Stimulated activated CD4-positive, alpha-beta T cell treated with anti-CD3 and anti-CD28 coated beads, Interleukin-4, amount 100 ng/mL, for 4 hours (primary cell): ENCODE data around the gene LAMA5.

ENCODE experiments used
- DNase-seq, 2 experiments: peaks; one replicate each; pipeline ENCODE4 v3.0.0-alpha.2; 2020

Gene LAMA5

DNA sequence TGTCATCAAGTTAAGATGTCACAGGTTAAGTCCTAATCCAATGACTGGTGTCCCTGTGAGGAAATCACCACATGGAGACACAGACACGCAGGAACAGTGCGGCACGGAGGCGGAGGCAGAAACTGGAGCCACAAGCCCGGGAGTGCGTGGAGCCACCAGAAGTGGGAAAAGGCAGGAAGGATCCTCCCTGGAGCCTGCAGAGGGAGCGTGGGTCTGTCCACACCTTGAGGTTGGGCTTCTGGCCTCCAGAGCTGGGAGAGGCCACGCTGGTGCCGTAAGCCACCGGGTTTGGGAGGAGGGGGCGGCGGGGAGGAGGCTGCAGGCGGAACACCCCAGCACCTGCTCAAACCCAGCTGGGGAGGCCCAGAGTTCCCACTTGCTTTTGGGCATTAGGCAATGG, 36.2 kb upstream of the LAMA5 start:
- DNase-seq, result no peak

DNA sequence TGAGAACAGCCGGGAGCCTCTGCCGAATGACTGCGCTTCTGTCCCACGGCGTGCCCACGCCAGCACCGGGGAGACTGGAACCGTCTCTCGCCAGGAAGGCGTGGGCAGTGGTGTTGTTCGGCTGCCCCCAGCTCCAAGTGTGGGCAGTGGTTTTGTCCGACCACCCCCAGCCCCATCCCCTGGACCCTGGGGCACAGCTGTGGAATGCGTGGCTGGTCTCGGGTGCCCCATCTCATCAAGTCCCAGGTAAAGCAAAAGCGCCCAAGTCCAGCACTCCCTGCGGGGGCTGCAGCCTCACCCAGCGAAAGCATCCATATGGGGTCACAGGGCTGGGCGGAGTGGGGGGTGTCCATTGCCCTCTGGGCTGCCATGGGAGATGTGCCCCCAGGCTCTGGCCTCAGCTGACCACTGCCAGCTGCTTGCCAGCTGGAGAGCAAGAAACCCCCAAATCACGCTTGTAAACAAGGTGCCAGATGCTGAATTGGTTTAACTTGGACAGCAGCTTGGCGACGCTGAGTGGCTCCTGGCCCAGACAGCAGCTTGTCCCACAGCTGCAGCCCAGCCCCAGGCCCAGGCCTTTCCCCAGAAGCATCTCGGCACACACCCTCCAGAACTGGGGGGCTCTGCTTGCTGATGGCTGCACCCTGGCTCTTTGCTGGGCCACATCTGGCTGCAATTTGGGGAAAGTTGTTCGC, 35.5 kb upstream of the LAMA5 start:
- DNase-seq, result no peak

DNA sequence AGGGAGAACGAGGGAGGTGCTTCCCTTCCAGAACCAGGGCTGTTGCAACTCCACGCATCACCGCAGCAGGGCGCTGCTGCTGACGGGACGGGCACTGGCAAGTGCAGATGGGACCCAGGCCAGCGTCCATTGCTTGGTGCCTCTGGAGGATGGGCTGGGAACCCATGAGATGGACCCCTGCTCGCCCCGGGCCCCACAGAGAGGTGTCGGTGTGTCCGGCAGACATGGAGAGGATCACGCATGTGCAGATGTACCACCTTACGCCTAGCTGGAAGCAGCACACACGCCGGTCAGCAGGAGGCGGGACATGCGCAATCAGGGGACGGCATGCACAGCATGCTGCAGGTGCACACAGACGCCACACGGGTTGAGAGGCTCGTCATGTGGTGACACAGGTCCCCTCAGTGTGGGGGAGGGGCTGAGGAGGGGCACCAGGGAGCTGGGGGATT, 34.2 kb upstream of the LAMA5 start:
- no peak for DNase-seq

DNA sequence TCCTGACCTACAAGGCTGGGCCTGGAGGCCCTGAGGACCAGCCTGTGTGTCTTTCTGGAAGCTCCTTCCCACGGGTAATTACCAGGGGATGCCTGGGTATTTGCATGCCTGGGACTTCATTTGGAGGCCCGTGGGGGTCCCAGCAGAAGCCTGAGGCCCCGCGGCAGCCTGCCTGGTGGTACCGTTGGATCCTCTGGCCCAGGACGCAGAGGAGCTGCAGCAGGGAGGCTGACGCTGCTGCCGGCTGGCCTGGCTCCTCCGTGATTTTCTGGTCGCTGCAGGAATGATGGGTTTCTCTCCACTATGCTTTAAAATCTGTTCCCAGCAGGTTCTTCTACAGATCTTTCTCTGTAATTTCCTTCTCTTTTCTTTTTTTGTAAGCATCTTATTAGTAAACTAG, 33.4 kb upstream of the LAMA5 start:
- no peak for DNase-seq

DNA sequence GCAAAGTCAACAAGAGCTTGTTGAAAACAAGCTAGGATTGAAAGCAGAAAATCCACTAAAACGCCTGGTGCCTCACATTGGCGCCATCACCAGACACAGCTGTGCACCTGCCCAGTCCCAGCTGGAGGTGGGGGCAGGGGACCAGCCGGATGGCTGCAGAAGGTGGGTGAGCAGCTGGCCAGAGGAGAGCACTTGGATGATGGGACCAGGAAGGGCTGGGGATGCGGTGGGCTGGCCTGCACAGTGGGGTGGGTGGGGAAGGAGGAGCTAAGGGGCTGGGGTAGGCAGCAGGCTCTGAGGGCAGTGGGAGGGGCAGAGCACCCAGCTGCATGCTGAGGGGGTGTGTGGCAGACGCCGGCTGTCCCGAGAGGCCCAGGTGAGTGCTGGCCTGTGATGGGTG, 32.9 kb upstream of the LAMA5 start:
- DNase-seq, result no peak

DNA sequence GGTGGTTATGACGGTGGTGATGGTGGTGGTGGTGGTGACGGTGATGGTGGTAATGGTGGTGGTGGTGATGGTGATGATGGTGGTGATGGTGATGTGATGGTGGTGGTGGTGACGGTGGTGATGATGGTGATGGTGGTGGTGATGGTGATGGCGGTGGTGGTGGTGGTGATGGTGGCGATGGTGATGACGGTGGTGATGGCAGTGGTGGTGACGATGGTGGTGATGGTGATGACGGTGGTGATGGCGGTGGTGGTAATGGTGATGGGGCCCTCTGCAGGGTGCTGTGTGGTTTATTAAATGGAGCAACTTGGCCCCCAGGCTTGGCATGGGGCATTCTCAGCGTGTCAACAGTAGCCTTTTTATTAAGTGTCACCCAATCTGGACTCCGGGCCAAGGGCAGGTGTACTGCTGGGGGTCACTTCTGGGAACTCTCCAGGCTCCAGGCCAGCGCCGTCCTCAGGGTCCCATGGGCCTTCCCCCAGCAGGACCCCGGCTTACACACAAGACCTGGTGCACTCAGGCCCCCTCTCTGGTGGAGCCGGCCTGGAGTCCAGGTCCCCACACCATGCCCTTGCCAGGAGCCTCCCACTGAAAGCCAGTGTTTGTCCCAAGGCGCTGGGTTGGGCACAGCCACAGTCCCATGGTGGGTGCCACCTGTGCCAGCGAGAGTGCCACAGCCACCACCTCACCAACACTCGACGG, 31.2 kb upstream of the LAMA5 start:
- DNase-seq, result no peak

DNA sequence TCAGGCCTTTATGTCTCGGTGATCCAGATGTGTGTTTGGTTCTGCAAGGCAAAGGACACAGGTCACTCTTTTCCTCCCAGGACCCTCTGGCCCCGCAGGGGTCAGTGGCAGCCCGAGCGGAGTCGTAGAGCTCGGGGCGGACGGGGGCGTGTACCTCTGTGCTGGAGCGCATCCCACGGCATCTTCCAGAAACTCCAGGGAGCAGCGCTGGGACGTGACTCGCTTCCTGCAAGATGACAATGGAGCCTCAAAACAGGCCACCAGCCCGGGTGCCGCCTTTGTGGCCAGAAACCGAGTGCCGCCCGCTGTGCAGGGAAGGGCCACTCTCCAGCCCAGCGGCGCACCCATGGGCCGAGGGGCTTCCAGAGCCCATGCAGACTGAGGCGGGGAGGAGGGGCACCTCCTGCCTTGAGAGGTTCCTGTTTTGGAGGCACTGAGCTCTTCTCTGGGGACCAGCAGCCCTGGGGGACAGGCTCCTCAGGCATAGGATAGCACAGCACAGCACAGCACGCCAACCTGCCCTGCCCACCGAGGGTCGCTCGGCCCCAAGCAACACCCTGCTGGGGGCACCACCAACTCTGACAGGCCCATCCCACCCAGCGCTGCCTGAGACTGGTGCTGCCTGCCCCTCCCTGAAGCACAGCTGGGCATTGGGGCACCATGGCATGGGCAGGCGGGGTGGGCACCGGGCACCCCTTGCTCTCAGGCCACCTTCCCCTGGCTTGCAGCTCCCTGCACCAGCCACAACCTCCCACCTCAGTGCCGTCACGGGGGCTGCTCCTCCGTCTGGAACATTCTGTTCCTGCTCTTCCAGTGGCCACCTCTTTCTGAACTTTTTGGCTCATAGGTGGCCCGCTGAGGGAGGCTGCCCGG, 29.5 kb upstream of the LAMA5 start:
- no peak for DNase-seq

DNA sequence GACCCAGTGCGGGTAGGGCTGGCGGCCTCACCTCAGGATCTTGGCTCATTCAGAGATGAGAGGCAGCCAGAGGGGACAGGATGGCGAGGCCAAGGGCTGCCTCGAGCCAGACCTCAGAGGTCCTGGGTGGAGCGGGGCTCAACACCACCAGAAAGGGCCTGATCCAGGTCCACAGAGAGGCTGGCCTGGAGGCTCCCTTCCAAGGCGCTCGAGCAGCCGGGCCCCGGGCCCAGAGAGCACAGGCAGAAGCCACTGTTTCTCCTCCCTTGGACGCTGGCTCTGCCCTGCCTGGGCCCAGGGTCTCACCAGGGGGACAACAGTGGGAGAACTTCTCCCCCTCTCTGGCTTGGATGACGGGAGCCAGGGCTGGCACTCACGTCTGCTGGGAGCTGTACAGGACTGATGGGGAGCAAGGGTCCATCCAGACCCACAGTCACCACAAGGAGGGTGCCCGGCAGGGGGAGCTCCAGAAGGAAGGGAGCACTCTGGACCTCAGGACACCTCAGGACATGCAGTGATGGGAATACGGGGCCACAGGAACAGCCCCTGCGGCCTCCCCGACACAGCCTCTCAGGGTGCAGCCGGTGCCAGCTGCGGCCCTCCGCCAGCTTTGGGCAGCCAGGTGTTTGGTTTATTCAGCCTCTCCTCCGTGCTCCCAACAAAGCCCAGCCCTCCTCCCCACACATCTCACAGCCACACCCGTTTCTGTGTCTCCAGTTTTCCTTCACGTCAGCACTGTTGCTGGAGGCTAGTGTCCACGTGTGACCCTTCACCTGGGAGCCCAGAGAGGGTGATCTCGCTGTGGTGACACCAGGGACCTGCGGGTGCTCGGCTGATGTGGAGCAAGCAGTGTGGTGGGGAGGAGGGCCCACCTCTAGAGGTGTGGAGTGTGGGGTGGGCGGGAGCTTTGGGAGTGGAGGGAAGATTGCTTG, 28.5 kb upstream of the LAMA5 start:
- no peak for DNase-seq

DNA sequence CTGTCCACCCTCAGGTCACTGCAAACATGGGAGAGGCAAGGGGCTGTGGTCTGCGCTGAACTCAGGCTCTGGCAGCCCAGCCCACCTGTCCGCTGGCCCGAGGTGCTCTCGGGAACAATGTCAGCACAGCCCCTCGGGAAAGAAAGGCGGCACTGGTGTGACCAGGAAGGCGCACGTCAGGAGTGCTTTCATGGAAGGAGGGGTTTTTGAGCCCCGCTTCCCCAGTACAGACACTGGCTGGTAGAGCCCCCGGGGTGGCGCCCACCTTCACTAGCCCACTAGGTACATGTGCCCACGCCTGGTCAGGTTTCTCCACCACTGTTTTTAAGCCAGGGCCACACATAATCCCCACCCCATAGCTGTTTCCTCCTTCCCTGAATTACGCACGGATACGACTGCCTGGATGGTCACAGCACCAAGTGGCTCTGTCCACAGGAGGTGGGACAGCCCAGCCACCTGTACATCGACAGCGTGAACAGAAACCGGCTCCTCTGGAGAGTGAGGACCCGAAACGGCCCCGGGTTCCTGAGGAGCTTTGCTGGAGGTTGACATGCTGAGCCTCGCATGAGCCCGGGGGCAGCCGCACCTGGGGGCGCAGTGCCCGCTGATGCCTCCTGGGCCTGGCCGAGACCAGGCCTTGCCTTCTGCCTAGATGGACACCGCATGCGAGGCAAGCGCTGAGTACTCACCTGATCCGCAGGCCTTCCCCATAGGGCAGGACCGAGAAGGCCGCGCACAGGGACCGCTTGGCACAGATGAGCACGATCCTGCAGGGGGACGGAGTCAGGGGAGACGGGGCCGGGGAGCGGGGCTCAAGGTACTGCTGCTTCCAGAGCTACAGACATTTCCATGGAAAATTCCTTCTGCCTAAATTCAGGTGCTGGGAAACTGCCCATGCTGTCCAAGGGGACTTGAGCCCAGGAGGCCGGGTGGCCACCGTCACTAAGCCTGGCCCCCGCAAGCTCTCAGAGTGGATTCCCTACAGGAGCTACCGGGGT, 27.4 kb upstream of the LAMA5 start:
- DNase-seq, result no peak

DNA sequence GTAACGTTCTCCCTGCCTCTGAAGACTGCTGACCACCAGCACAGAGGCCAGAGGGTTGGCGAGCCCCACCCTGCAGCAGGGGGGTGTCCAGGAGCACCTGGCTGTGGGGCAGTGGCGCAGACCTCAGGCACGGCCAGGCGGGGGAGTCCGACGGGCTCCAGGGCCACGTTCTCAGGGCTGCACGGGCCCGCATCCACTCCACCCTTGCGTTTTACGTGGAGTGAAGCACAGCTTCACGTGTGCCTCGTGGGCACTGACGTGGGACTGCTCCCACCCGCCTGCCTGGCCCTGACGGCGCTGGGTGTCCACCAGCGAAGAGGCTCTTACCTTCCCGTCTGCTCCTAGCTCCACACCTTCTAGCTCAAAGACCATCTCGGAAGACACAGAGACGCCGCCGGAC, 26.7 kb upstream of the LAMA5 start:
- DNase-seq, result no peak

DNA sequence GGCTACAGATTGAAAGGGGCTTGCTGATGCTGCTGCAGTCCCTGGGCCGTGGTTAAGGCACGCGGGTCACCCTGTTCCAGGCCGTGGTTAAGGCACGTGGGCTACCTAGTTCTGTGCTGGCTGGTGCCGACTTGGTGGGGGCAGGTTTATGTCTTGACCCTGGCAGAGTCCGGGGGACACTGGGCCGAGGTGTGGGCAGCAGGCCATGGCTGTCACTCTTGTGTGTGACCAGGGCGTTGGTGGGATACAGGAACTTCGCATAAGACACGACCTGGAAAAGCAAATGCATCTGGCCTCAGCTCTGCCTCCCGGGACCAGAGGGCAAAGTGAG, 26.2 kb upstream of the LAMA5 start:
- DNase-seq, result no peak

DNA sequence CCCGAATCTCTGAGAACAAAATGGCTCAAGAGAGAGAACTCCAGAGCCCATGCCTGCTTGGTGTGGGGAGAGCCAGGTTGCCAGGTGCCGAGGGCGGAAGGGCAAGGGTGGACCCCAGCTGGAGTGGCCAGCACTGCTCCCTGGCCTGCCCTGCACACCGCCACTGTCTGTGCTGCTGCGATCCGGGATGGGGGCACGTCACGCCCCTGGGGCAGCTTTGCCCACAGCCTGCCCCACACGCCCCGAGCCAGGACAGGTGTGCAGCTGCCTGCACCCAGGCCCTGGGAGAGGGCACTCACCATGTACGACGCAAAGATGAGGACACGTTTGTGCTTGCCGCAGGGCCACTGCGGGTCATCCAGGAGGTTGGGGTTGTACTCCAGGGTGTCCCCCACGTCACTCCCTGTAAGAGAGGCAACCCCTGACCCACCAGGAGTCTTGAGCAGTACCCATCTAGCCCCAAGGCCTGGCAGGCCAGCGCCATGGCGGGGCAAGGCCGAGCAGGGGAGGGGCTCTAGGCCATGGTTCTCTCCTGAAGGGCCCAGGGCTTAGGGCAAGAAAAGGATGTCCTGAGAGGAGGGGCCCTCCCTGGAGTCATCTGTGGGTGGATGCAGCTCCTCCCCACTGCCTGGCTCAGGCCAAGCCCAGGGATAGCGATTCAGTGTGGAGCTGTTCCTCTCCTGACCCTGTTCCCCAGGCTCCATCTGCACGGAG, 25.7 kb upstream of the LAMA5 start:
- DNase-seq, result no peak

DNA sequence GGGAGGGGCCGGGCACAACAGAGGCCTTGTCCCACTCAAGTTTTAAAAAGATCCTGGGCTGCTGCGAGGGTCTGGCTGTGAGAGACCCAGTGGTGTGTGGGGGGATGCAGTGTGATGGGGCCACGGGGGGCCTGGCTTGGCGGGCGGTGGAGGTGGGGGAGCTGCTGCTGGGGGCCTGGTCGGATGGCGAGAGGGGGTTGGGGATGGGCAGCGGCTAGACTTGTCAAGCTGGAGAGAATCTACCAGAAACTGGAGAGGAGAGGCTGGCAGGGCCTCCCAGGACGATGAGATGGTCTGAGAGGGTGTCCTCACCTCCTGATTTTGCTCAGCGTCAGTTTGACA, 24.9 kb upstream of the LAMA5 start:
- no peak for DNase-seq

DNA sequence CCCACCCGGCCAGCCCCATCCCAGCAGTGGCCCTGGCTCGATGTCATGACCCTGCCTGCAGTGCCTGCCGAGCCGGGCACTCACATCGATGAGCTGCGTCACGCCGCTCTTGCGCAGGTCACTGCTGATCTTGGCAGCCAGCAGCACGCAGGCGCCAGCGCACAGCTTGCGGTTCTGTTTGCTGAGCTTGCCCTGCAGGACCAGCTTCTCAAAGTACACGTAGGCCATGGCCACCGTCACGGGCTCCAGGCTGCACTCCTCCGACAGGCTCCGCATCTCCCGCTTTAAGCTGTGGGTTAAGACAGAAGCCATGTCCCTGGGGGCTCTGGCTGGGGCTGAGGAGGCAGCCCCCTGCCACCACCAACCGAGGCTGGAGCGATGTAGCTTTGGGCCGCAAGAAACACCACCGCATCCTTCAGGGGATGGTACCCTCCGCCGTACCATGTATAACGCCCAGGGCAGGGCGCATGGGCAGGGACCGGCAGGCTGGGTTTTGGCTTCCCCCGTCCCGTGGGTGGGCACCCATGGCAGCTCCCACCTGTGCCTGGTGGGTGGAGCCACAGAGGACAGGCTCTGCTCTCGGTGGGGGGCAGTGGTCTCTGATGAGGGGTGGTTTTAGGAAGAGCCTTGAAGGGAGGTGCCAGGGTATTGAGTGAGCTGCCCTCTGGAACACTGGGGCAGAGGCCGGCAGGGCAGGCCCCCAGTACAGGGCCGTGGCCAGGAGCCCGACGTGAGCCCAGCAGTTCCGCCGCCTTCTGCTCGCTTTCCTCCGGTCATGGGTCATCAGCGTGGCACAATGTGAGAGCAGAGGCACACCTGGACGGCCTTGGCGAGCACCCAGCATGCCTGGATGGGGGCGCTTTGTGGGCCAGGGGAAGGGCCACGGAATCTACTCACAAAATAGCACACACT, 24.3 kb upstream of the LAMA5 start:
- DNase-seq, result no peak

DNA sequence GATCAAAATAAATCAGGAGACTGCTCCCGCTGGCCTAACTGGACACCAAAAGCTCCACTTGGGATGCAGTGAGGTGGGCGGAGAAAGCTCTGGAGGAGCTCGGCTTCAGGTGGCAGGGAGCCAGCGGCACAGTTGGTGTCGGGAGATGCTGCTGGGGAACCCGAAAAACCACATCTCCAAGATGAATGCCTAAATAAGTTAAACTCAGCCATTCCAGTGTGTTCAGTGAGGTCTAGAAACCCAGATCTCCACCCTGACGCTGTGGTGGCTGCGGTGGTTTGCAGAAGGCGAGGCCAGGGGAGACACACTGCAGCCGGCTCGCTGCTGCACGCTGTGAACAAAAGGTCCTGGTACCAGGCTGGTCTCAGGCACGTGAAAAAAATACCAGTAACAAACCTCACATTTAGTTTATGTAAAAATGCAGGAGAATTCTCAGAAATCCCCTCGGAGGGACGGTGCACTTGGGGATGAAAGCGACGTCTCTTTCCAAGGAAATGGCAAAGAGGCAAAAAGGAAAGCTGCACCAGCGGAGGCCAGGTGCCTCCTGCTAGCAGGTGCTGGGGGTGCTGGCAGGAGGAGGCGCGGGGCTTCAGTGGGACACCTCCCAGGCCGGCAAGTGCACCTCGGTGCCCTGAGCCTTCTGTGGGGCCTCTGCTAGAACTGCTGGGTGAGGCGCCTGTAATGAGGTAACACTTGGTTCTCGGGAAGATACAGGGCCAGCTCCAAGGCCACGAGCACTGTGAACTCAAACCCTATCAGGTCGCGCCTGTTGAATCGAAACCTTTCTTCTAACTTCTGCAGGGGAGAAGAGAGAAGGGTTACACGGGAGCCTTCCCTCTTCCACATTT, 23.4 kb upstream of the LAMA5 start:
- no peak for DNase-seq

DNA sequence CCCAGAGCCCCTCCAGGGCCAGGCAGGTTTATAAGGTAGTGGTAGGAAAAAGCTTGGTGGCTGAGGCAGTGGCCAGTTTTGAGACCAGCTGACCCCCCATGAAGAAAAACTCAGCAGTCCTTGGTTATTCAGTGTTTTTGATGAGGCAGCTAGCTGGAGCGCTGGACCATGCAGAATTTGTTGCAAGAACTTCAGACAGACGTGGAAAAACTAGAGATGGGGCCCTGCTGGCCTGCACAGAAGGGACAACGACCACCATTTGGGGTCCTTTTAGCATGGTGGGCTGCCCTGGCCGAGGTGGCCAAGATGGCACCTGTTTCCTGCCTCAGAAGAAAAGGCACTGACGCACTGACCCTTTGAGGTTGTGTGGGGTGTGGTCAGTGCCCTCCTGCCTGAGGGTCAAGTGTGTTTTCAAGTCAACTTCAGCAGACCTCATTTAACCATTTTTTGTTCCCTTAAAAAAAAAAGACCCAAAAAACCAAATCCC, 22.5 kb upstream of the LAMA5 start:
- DNase-seq, result no peak

DNA sequence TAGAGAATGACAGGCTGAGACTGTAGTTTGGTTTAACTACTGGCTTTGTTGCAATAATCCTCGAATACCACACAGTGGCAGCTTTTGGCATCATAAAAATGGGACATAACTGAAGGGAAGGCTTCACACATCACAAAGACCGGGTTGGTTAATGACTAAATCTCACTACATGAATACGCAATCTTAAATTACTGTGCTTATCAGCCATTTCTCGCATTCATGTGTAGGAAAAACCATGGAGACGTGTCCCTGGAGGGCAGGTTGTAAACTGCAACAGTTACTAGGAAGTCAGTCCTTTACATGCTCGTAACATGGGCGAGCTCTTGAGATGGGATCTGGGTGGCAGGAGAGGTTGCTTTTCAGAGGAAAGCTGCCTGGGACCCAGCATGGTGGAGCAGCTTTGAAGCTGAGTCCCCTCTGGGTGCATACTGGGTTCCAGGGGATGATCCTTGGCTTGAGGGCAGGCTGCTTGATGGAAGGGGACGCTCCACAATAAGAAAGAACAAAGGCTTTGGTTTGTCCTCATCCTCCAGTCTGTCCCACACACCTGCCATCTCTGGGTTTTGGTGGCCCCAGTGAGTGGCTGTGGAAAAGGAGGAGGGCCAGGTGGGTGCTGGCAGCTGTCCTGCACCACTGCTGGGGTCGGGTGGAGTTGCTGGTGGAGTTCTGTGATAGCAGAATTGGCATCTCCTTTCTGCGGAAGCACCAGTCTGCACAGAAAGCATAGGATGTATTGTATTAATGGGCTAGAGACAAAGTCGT, 21.9 kb upstream of the LAMA5 start:
- DNase-seq, result no peak
